Endothelial cell (in vitro differentiated cells): ENCODE data around the gene TMEM243. TPM values are rescaled to one million over a fixed set of nuclear protein-coding genes. Genes with fewer than 3 reads are reported as not detected.

ENCODE experiments used
- DNase-seq: peaks from one replicate; pipeline ENCODE4 v3.0.0; 2021; ENCODE audit warnings: low spot score
- H3K27ac Mint-ChIP-seq: one replicate; pipeline ENCODE4 v1.8.0; 2021; ENCODE audit warnings: mixed read lengths, inconsistent platforms; ENCODE audit not compliant: unreplicated experiment
- H3K27me3 Mint-ChIP-seq: one replicate; pipeline ENCODE4 v1.8.0; 2021; ENCODE audit warnings: mild to moderate bottlenecking, moderate library complexity, mixed read lengths, inconsistent platforms; ENCODE audit not compliant: unreplicated experiment
- H3K36me3 Mint-ChIP-seq: one replicate; pipeline ENCODE4 v1.8.0; 2021; ENCODE audit warnings: mild to moderate bottlenecking, low read depth, mixed read lengths, inconsistent platforms; ENCODE audit not compliant: unreplicated experiment
- H3K4me1 Mint-ChIP-seq: one replicate; pipeline ENCODE4 v1.8.0; 2021; ENCODE audit warnings: mild to moderate bottlenecking, mixed read lengths, inconsistent platforms; ENCODE audit not compliant: unreplicated experiment
- H3K4me3 Mint-ChIP-seq: one replicate; pipeline ENCODE4 v1.8.0; 2021; ENCODE audit warnings: mild to moderate bottlenecking, mixed read lengths, inconsistent platforms; ENCODE audit not compliant: unreplicated experiment
- H3K9me3 Mint-ChIP-seq: one replicate; pipeline ENCODE4 v1.8.0; 2021; ENCODE audit warnings: mixed read lengths, inconsistent platforms; ENCODE audit not compliant: unreplicated experiment
- CTCF ChIP-seq: fragments of 200-600 bp; sonication (generic); IDR thresholded peaks from one replicate; pipeline ENCODE4 v1.5.0; 2021; ENCODE audit warnings: antibody characterized with exemption; ENCODE audit not compliant: unreplicated experiment
- total RNA-seq: library from RNA; stranded (reverse); fragmentation: NEBNext Ultra II Directional; extraction: Animal tissue kit (Norgen Biotek cat#: 25700); gene quantifications from one replicate; pipeline ENCODE4 v1.2.1, GENCODE V29; 2021; ENCODE audit not compliant: unreplicated experiment

TMEM243 gene
- total RNA-seq, 1 donor from 2014 or later, result 44.9 TPM

DNA sequence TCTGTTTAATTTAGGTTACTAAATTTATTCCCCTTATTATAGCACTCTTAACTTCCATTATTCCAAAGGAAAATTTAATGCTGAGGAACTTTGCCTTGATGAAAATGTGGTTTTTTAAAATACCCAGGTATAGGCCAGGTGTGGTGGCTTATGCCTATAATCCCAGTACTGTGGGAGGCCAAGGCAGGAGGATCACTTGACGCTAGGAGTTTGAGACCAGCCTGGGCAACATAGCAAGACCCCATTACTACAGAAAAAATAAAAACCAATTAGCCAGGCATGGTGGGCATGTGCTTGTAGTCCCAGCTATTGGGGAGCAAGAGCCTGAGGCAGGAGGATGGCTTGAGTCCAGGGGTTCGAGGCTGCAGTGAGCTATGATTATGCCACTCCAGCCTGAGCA lies 32.4 kb downstream of the TMEM243 start:
- Mint-ChIP-seq H3K4me1 (no peaks in the 10 kb centered on the region), H3K36me3 (peaks cover 31% of the 10 kb centered on the region), H3K4me3 (no peak overlapping the region), H3K27me3 (no peaks in the 10 kb centered on the region), H3K27ac (no peak overlapping the region), H3K9me3 (no peaks in the 10 kb centered on the region)
- no peak for DNase-seq
- TF ChIP-seq CTCF, result no peak

DNA sequence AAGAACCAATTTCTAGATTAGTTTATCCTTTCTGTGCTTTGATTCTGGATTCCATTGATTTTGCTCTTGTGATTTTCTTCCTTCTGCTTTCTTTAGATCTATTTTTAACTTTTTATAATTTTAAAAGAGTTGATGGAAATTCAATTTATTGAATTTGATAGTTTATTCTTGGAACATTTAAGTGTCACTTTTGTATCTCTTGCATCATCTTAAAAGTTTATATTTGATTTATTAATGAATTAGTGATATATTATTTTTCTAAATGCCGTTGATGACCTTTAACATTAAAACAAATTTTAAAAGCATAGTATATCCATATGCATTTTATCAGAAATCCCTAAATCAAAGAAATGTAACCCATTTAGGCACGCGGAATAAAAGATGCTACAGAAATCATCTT lies 40.4 kb downstream of the TMEM243 start:
- Mint-ChIP-seq H3K27ac (no peak overlapping the region), H3K9me3 (no peaks in the 10 kb centered on the region), H3K4me3 (no peak overlapping the region), H3K36me3 (peaks cover 24% of the 10 kb centered on the region), H3K27me3 (no peaks in the 10 kb centered on the region), H3K4me1 (no peaks in the 10 kb centered on the region)
- DNase-seq, result no peak
- no peak for TF ChIP-seq CTCF

- H3K4me1 Mint-ChIP-seq, result no peaks in the 10 kb centered on the region
- no peaks in the 10 kb centered on the region for H3K9me3 Mint-ChIP-seq
- peaks cover 18% of the 10 kb centered on the region for H3K36me3 Mint-ChIP-seq
- no peaks in the 10 kb centered on the region for H3K27me3 Mint-ChIP-seq
- TF ChIP-seq CTCF, result no peak
- H3K4me3 Mint-ChIP-seq, result no peak overlapping the region
- DNase-seq, result no peak
- H3K27ac Mint-ChIP-seq, result no peak overlapping the region
Measured at GRCh38 chr7:87178320-87178719, 41.2 kb downstream of the TMEM243 start.

DNA sequence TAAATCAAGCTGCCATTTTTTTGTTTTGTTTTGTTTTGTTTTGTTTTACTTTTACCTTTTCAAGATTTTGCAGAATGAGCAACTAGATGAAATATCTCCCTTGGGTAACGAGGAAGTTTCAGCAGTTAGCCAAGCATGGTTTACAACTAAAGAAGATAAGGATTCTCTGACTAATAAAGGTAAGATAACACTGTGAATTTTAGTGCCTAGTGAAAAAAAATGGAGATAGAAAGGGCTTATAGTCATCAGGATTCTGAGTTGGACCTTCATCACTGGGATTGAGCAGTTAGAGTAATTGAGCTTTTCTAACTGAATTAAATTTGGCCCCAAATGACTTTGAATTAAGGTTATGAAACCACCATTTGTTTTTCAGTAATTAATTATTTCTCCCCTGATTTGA lies 46.1 kb downstream of the TMEM243 start:
- Mint-ChIP-seq H3K36me3 (peaks cover 37% of the 10 kb centered on the region), H3K27ac (no peak overlapping the region), H3K4me1 (no peaks in the 10 kb centered on the region), H3K27me3 (peaks cover 2% of the 10 kb centered on the region), H3K9me3 (no peaks in the 10 kb centered on the region), H3K4me3 (no peak overlapping the region)
- no peak for TF ChIP-seq CTCF
- DNase-seq, result no peak

GRCh38 chr7:87171282-87171934 lies 48.1 kb downstream of the TMEM243 start:
- Mint-ChIP-seq H3K27me3 (peaks cover 2% of the 10 kb centered on the region), H3K36me3 (peaks cover 40% of the 10 kb centered on the region), H3K9me3 (no peaks in the 10 kb centered on the region), H3K4me1 (peaks cover 4% of the 10 kb centered on the region), H3K27ac (no peak overlapping the region), H3K4me3 (no peak overlapping the region)
- TF ChIP-seq CTCF, result no peak
- DNase-seq, result no peak
